Neutrophil (primary cell): Measurements from ENCODE around the gene PCNX2.
A peak's percentile ranks its signal among the peaks of the same experiment; 100 is the strongest.
"Not testable (repeated sequence)": the region's sequence is repeated elsewhere in the genome, so short reads cannot be mapped to it uniquely, and the experiment has no call there.

Experiments
- H3K27ac ChIP-seq: fragments of 200-600 bp; sonication (generic); 2 replicates; pipeline ENCODE4 v1.5.1; 2016; ENCODE audit warnings: mild to moderate bottlenecking, moderate library complexity
- H3K27me3 ChIP-seq: fragments of 200-600 bp; sonication (generic); 2 replicates; pipeline ENCODE4 v1.6.0; 2016; ENCODE audit warnings: mild to moderate bottlenecking
- H3K36me3 ChIP-seq: fragments of 200-600 bp; sonication (generic); 2 replicates; pipeline ENCODE4 v1.5.1; 2017
- H3K4me1 ChIP-seq, 2 experiments: fragments of 200-600 bp in 1 of 2; sonication (generic) in 1 of 2; 1 replicate in 1 of 2; 2 replicates in 1 of 2; pipeline versions ENCODE4 v1.5.1 to v1.6.1; 2013 to 2016; ENCODE audit warnings: low read depth in 1 of 2, low read length in 1 of 2, mild to moderate bottlenecking in 1 of 2, moderate library complexity in 1 of 2; ENCODE audit not compliant: control insufficient read depth in 1 of 2, insufficient read depth in 1 of 2
- H3K4me3 ChIP-seq, 2 experiments: fragments of 200-600 bp in 1 of 2; sonication (generic) in 1 of 2; 1 replicate in 1 of 2; 2 replicates in 1 of 2; pipeline ENCODE4 v1.5.1; 2013 to 2016; ENCODE audit warnings: low read depth in 1 of 2, low read length in 1 of 2, mild to moderate bottlenecking in 1 of 2, moderate library complexity in 1 of 2
- H3K9me3 ChIP-seq: fragments of 200-600 bp; sonication (generic); 2 replicates; pipeline ENCODE4 v1.5.1; 2016
- CTCF ChIP-seq: fragments of 200-600 bp; sonication (generic); IDR thresholded peaks from 2 replicates; pipeline ENCODE4 v1.5.1; 2016; ENCODE audit warnings: antibody characterized with exemption

The PCNX2 gene

GRCh38 chr1:233111731-233112130, 183.8 kb downstream of the PCNX2 start:
- H3K27me3 ChIP-seq: no peaks in the 10 kb centered on the region
- H3K36me3 ChIP-seq: no peaks in the 10 kb centered on the region
- no peak overlapping the region for H3K4me3 ChIP-seq
- peaks cover 39 to 42% of the 10 kb centered on the region in 2 experiments for H3K4me1 ChIP-seq
- no peaks in the 10 kb centered on the region for H3K9me3 ChIP-seq
- H3K27ac ChIP-seq: peak overlapping the region; percentile 91
- TF ChIP-seq CTCF: no peak

GRCh38 chr1:233109096-233109495, 186.4 kb downstream of the PCNX2 start:
- no peak overlapping the region for H3K4me3 ChIP-seq
- H3K27me3 ChIP-seq: no peaks in the 10 kb centered on the region
- TF ChIP-seq CTCF: no peak
- H3K9me3 ChIP-seq: no peaks in the 10 kb centered on the region
- H3K27ac ChIP-seq: no peak overlapping the region
- peaks cover 24 to 28% of the 10 kb centered on the region in 2 experiments for H3K4me1 ChIP-seq
- H3K36me3 ChIP-seq: no peaks in the 10 kb centered on the region

DNA sequence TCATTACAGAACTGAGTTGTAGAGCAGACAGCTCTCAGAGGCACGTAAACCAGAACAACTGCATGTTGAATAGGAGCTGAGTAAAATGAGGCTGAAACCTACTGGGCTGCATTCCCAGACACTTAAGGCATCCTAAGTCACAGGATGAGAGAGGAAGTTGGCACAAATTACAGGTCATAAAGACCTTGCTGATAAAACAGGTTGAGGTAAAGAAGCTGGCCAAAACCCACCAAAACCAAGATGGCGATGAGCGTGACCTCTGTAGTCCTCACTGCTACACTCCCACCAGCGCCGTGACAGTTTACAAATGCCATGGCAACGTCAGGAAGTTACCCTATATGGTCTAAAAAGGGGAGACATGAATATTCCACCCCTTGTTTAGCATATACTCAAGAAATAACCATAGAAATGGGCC, 187.8 kb downstream of the PCNX2 start:
- not testable (repeated sequence) for H3K27me3 ChIP-seq, H3K4me3 ChIP-seq, H3K9me3 ChIP-seq, H3K27ac ChIP-seq, H3K36me3 ChIP-seq
- H3K4me1 ChIP-seq: peaks cover 11 to 14% of the 10 kb centered on the region in 2 experiments

DNA sequence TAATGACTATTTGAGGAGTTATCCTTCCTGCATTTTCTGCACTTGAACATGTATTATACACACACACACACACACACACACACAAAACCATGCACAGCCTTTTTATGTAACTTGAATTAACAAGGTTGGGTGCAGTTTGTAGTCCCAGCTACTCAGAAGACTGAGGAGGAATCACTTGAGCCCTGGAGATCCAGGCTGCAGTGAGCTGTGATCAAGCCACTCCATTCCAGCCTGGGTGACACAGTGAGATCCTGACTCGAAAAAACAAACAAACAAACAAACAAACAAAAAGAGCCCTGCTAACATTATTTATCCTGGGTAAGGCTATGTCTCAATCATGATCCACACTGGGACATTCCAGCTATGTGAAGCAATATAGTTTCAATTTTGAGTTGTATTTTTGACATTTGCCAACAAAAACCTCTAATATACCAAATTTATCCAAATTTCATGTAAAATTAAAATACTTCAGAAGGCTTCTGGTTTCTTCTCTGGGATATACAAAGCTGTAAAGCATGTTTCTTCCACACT, 188.3 kb downstream of the PCNX2 start:
- H3K27ac ChIP-seq: no peak overlapping the region
- TF ChIP-seq CTCF: no peak

GRCh38 chr1:233105225-233105624, 190.3 kb downstream of the PCNX2 start:
- no peak overlapping the region for H3K27ac ChIP-seq
- H3K4me1 ChIP-seq: no peaks in the 10 kb centered on the region
- H3K9me3 ChIP-seq: no peaks in the 10 kb centered on the region
- no peak for TF ChIP-seq CTCF
- H3K27me3 ChIP-seq: no peaks in the 10 kb centered on the region
- H3K4me3 ChIP-seq: no peak overlapping the region
- H3K36me3 ChIP-seq: no peaks in the 10 kb centered on the region

More for the DNA sequence above, 188.3 kb downstream of the PCNX2 start:
- H3K9me3 ChIP-seq: no peaks in the 10 kb centered on the region
- no peaks in the 10 kb centered on the region for H3K27me3 ChIP-seq
- no peaks in the 10 kb centered on the region for H3K36me3 ChIP-seq
- H3K4me1 ChIP-seq: peaks cover 5 to 9% of the 10 kb centered on the region in 2 experiments
- H3K4me3 ChIP-seq: no peak overlapping the region

GRCh38 chr1:233102341-233102740, 193.2 kb downstream of the PCNX2 start:
- H3K4me3 ChIP-seq: no peak overlapping the region
- H3K4me1 ChIP-seq: no peaks in the 10 kb centered on the region
- H3K27me3 ChIP-seq: no peaks in the 10 kb centered on the region
- no peaks in the 10 kb centered on the region for H3K36me3 ChIP-seq
- no peak for TF ChIP-seq CTCF
- no peak overlapping the region for H3K27ac ChIP-seq
- H3K9me3 ChIP-seq: no peaks in the 10 kb centered on the region
